Pons (tissue), 1 donor: ENCODE data around the gene MNT.

Experiments
- DNase-seq: peaks from one replicate; pipeline ENCODE4 v3.0.0-alpha.2; 2016; ENCODE audit warnings: low spot score

Gene MNT

GRCh38 chr17:2396192-2396567, 4.7 kb downstream of the MNT start:
- no peak for DNase-seq

- DNase-seq: no peak
These were observed 5.3 kb downstream of the MNT start for GRCh38 chr17:2395258-2396181.

- DNase-seq: no peak
These were observed 6.1 kb downstream of the MNT start for GRCh38 chr17:2394775-2395201.

- DNase-seq: no peak
These were observed 6.7 kb downstream of the MNT start for GRCh38 chr17:2393954-2394749.

GRCh38 chr17:2393174-2393953, 7.5 kb downstream of the MNT start:
- peak; percentile 83 for DNase-seq

- peak; percentile 88 for DNase-seq
These were observed 8.3 kb downstream of the MNT start for GRCh38 chr17:2392252-2393173.

GRCh38 chr17:2391597-2392251, 9.1 kb downstream of the MNT start:
- no peak for DNase-seq

- DNase-seq: no peak
These were observed 10.5 kb downstream of the MNT start for GRCh38 chr17:2390199-2390836.

GRCh38 chr17:2388683-2389055, 12.2 kb downstream of the MNT start:
- no peak for DNase-seq

- DNase-seq: no peak
These were observed 12.7 kb downstream of the MNT start for GRCh38 chr17:2388020-2388682.

GRCh38 chr17:2387086-2388019, 13.5 kb downstream of the MNT start:
- DNase-seq: no peak

GRCh38 chr17:2386400-2387085, 14.3 kb downstream of the MNT start:
- DNase-seq: no peak

GRCh38 chr17:2385240-2386210, 15.3 kb downstream of the MNT start:
- DNase-seq: no peak

GRCh38 chr17:2384439-2385127, 16.3 kb downstream of the MNT start:
- DNase-seq: no peak

- DNase-seq: no peak
These were observed 17.2 kb downstream of the MNT start for GRCh38 chr17:2383628-2384167.
